ENCODE data around the gene ICE2.

The ICE2 gene

DNA sequence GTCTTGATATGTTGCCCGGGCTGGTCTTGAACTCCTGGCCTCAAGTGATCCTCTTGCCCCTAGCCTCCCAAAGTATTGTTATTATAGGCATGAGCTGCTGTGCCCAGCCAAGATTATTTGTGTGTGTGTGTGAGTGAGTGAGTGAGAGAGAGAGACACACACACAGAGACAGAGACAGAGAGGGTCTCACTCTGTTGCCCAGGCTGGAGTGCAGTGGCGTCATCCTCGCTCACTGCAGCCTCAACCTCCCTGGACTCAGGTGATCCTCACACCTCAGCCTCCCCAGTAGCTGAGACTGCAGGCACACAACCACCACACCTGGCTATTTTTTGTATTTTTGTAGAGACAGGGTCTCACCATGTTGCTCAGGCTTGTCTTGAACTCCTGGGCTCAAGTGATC lies 5.8 kb downstream of the ICE2 start:
- Histone ChIP-seq H3K27ac (ENCODE audit: low read depth, low read length) (no peak overlapping the region), H3K4me1 (ENCODE audit: control insufficient read depth, insufficient read depth, low read length, unreplicated experiment) (peaks cover 44% of the 10 kb centered on the region), H3K36me3 (ENCODE audit: insufficient read depth, low read length) (peaks cover 22% of the 10 kb centered on the region), H3K27me3 (ENCODE audit: insufficient read depth, low read length) (no peaks in the 10 kb centered on the region), H2AFZ (ENCODE audit: low read length, unreplicated experiment) (no peak overlapping the region), H3K79me2 (ENCODE audit: control insufficient read depth, insufficient read depth, low read length, unreplicated experiment) (peaks cover 50% of the 10 kb centered on the region), H3K4me3 (ENCODE audit: low read depth, low read length) (no peak overlapping the region)

DNA sequence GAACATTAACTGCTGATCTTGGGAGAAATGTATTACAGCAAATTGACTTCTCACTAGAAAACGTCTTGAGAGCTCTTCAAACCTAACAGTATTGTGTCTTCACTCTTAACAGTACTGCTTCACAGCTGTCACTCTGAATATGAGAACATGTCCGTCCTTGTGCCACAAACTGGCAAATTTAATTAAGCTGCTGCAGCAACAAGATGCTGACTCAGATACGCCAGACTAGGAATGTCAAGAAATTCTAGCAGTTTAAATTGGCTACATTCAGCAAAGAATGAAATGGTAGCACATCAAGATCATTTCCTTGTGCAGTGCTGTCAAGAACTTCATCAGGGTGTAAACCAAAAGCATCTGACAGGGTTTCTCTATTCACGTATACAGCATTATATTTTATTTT lies 7.6 kb downstream of the ICE2 start:
- Histone ChIP-seq H3K36me3 (ENCODE audit: insufficient read depth, low read length) (peaks cover 28% of the 10 kb centered on the region), H3K4me1 (ENCODE audit: control insufficient read depth, insufficient read depth, low read length, unreplicated experiment) (peaks cover 26% of the 10 kb centered on the region), H3K79me2 (ENCODE audit: control insufficient read depth, insufficient read depth, low read length, unreplicated experiment) (peaks cover 32% of the 10 kb centered on the region), H3K27ac (ENCODE audit: low read depth, low read length) (no peak overlapping the region), H3K27me3 (ENCODE audit: insufficient read depth, low read length) (no peaks in the 10 kb centered on the region), H2AFZ (ENCODE audit: low read length, unreplicated experiment) (no peak overlapping the region), H3K4me3 (ENCODE audit: low read depth, low read length) (no peak overlapping the region)

DNA sequence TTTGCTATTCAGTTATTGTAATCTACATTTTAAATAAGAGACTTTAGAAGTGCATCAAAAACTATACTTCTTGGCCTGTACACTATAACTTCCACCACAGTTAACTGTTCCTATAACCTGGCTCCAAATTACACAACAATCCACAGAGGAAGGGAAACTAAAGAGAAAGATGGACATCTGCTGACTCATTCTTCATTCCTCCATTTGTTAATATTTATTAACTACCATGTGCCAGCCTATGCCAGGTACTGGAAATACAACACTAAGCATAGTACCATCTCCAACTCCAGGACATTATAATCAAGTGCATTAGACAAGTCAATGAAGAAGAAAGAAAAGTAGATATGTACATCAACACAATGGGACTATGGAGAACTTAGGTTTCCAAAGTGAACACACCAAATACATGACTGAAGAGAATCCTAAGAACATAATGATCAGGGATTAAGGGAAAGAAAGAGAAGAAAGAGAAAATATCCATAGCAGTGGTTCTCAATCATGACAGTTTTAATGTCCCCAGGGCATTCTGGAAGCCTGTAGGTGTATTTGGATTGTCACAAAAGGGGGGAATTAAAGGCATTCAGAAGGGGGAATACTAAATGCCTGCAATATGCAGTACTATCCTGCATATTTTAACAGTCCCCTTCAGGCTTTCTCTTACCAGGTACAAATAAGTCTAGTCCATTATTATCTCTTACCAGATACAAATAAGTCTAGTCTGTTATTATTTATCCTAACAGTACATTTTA lies 8.9 kb downstream of the ICE2 start:
- peaks cover 26% of the 10 kb centered on the region for H3K79me2 ChIP-seq (ENCODE audit: control insufficient read depth, insufficient read depth, low read length, unreplicated experiment)

DNA sequence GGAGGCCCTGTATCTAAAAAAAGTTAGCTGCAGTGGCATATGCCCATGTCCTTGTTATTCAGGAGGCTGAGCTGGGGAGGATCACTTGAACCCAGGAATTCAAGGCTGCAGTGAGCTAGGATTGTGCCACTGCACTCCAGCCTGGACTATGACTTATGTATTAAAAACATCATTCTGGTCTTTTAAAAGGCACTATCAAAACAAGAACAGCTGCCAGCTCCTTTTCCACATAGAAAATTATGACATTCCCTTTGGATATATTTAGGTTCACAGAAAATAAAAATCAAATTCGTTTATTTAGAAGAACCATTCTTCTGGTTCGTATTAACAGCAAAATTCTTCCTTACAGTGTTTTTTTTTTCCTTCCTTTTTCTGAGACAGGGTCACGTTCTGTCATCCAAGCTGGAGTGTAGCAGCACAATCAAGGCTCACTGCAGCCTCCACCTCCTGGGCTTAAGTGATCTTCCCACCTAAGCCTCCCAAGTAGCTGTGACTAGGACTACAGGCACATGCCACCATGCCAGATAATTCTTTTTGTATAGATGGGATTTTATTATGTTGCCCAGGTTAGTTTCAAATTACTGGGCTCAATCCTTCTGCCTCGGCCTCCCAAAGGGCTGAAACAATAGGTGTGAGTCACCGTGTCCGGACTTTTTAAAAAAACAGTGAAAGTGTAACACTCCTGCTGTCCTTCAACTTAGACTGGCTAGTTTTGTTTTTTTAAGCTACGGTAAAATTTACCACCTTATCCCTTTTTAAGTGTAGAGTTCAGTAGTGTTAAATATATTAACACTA lies 13.9 kb downstream of the ICE2 start:
- Histone ChIP-seq H3K4me1 (ENCODE audit: control insufficient read depth, insufficient read depth, low read length, unreplicated experiment) (peaks cover 22% of the 10 kb centered on the region), H3K27me3 (ENCODE audit: insufficient read depth, low read length) (no peaks in the 10 kb centered on the region), H3K4me3 (ENCODE audit: low read depth, low read length) (no peak overlapping the region), H3K79me2 (ENCODE audit: control insufficient read depth, insufficient read depth, low read length, unreplicated experiment) (peaks cover 16% of the 10 kb centered on the region), H3K27ac (ENCODE audit: low read depth, low read length) (peak overlapping the region; percentile 32), H3K36me3 (ENCODE audit: insufficient read depth, low read length) (peaks cover 26% of the 10 kb centered on the region), H2AFZ (ENCODE audit: low read length, unreplicated experiment) (no peak overlapping the region)

More for the DNA sequence above, 8.9 kb downstream of the ICE2 start:
- peaks cover 29% of the 10 kb centered on the region for H3K4me1 ChIP-seq (ENCODE audit: control insufficient read depth, insufficient read depth, low read length, unreplicated experiment)
- H3K27ac ChIP-seq (ENCODE audit: low read depth, low read length): peak overlapping the region; percentile 81
- peak overlapping the region; percentile 27 for H2AFZ ChIP-seq (ENCODE audit: low read length, unreplicated experiment)
- H3K27me3 ChIP-seq (ENCODE audit: insufficient read depth, low read length): no peaks in the 10 kb centered on the region
- peaks cover 31% of the 10 kb centered on the region for H3K36me3 ChIP-seq (ENCODE audit: insufficient read depth, low read length)
- peak overlapping the region; percentile 7; the same call in 1 of the 2 replicates for H3K4me3 ChIP-seq (ENCODE audit: low read depth, low read length)

DNA sequence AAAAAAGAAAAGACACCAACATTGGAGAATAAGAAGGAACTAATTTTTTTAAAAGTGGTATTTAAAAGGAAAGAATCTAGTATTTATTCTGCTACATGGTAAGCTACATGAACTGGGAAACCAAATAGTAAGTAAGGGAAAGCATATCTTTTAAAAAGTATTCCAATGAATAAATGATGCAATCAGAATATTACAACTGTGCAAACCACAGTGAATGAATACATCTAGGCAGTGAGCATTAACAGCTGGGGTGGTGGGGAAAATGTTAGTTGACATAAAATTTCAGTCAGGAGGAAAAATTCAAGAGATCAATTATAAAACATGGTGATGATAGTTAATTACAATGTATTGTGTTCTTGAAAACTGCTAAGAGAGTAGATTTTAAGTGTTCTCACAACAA lies 16.9 kb downstream of the ICE2 start:
- H3K4me1 ChIP-seq (ENCODE audit: control insufficient read depth, insufficient read depth, low read length, unreplicated experiment): peaks cover 14% of the 10 kb centered on the region
- no peak overlapping the region for H2AFZ ChIP-seq (ENCODE audit: low read length, unreplicated experiment)
- peaks cover 12% of the 10 kb centered on the region for H3K36me3 ChIP-seq (ENCODE audit: insufficient read depth, low read length)
- H3K27ac ChIP-seq (ENCODE audit: low read depth, low read length): no peak overlapping the region
- no peak overlapping the region for H3K4me3 ChIP-seq (ENCODE audit: low read depth, low read length)
- H3K79me2 ChIP-seq (ENCODE audit: control insufficient read depth, insufficient read depth, low read length, unreplicated experiment): peaks cover 7% of the 10 kb centered on the region
- H3K27me3 ChIP-seq (ENCODE audit: insufficient read depth, low read length): no peaks in the 10 kb centered on the region

DNA sequence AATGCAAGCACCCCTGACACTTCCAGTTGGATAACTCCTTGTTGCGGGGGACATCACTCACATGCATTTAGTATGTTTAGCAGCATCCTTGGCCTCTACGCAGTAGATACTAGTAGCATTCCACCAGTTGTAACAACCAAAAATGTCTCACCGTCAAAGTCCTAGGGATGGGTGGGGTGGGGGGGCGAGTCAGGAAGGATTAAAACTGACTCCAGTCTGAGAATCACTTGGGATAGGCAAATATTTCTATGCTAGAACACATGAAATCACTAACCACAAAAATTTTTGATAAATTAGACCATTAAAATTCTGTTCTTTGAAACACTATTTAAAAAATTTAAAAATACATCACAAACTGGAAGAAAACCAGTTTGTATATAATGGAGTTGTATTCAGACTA lies 18.0 kb downstream of the ICE2 start:
- Histone ChIP-seq H3K36me3 (ENCODE audit: insufficient read depth, low read length) (peaks cover 5% of the 10 kb centered on the region), H3K27me3 (ENCODE audit: insufficient read depth, low read length) (no peaks in the 10 kb centered on the region), H3K4me3 (ENCODE audit: low read depth, low read length) (no peak overlapping the region), H3K79me2 (ENCODE audit: control insufficient read depth, insufficient read depth, low read length, unreplicated experiment) (peaks cover 7% of the 10 kb centered on the region), H3K27ac (ENCODE audit: low read depth, low read length) (no peak overlapping the region), H2AFZ (ENCODE audit: low read length, unreplicated experiment) (no peak overlapping the region), H3K4me1 (ENCODE audit: control insufficient read depth, insufficient read depth, low read length, unreplicated experiment) (peaks cover 12% of the 10 kb centered on the region)

DNA sequence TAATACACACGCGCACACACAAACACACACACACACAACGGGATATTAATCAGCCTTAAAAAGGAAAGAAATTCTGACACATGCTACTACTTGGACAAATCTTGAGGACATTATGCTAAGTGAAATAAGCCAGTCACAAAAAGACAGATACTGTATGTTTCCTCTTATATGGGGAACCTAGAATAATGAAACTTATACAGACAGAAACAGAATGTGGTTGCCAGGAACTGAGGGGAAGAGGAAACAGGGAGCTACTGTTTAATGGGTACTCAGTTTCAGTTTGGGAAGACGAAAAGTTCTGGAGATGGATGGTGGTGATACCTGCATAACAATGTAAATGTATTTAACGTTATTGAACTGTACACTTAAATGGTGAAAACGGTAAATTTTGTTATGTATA lies 20.2 kb downstream of the ICE2 start:
- Histone ChIP-seq H3K4me3 (ENCODE audit: low read depth, low read length) (no peak overlapping the region), H2AFZ (ENCODE audit: low read length, unreplicated experiment) (no peak overlapping the region), H3K36me3 (ENCODE audit: insufficient read depth, low read length) (peaks cover 3% of the 10 kb centered on the region; the same call in 1 of the 2 replicates), H3K27me3 (ENCODE audit: insufficient read depth, low read length) (no peaks in the 10 kb centered on the region), H3K27ac (ENCODE audit: low read depth, low read length) (no peak overlapping the region), H3K79me2 (ENCODE audit: control insufficient read depth, insufficient read depth, low read length, unreplicated experiment) (peaks cover 2% of the 10 kb centered on the region), H3K4me1 (ENCODE audit: control insufficient read depth, insufficient read depth, low read length, unreplicated experiment) (no peaks in the 10 kb centered on the region)

DNA sequence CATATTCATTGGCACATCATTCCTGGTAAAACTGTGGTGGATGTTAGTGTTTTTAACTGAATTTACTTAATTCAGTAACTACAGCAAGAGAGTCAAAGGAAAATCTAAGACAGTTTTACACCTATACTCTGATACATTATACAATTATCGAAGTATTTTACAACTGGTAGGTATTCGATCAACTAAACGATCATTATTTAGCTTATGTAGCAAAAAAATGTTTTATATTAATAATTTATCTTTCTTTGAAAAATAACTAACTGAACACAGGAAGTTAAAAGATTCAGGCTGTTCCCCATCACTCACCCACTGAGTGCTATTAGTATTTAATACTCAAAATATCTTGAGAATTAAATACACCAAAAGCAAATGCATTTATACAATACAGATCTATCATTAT lies 21.0 kb downstream of the ICE2 start:
- Histone ChIP-seq H3K79me2 (ENCODE audit: control insufficient read depth, insufficient read depth, low read length, unreplicated experiment) (peaks cover 2% of the 10 kb centered on the region), H3K27me3 (ENCODE audit: insufficient read depth, low read length) (no peaks in the 10 kb centered on the region), H3K4me1 (ENCODE audit: control insufficient read depth, insufficient read depth, low read length, unreplicated experiment) (no peaks in the 10 kb centered on the region), H3K4me3 (ENCODE audit: low read depth, low read length) (no peak overlapping the region), H3K36me3 (ENCODE audit: insufficient read depth, low read length) (peaks cover 3% of the 10 kb centered on the region; the same call in 1 of the 2 replicates), H3K27ac (ENCODE audit: low read depth, low read length) (no peak overlapping the region), H2AFZ (ENCODE audit: low read length, unreplicated experiment) (no peak overlapping the region)

DNA sequence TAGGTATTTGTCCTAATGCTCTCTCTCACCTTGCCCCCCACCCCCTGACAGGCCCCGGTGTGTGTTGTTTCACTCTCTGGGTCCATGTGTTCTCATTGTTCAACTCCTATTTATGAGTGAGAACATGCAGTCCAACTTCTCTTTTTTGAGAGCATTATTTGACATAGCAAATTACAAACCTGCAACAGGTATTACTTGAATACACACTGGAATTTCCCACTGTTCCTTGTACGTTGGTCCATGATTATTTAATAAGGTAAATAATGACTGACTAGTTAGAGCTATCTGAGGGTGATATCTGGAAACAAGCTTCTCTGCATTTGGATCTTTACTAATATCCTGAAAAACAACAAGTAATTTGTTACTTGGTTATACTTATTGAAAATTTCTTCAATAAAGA lies 24.1 kb downstream of the ICE2 start:
- Histone ChIP-seq H3K36me3 (ENCODE audit: insufficient read depth, low read length) (peaks cover 3% of the 10 kb centered on the region; the same call in 1 of the 2 replicates), H3K27ac (ENCODE audit: low read depth, low read length) (no peak overlapping the region), H3K79me2 (ENCODE audit: control insufficient read depth, insufficient read depth, low read length, unreplicated experiment) (no peaks in the 10 kb centered on the region), H3K27me3 (ENCODE audit: insufficient read depth, low read length) (no peaks in the 10 kb centered on the region), H2AFZ (ENCODE audit: low read length, unreplicated experiment) (no peak overlapping the region), H3K4me3 (ENCODE audit: low read depth, low read length) (no peak overlapping the region), H3K4me1 (ENCODE audit: control insufficient read depth, insufficient read depth, low read length, unreplicated experiment) (no peaks in the 10 kb centered on the region)

DNA sequence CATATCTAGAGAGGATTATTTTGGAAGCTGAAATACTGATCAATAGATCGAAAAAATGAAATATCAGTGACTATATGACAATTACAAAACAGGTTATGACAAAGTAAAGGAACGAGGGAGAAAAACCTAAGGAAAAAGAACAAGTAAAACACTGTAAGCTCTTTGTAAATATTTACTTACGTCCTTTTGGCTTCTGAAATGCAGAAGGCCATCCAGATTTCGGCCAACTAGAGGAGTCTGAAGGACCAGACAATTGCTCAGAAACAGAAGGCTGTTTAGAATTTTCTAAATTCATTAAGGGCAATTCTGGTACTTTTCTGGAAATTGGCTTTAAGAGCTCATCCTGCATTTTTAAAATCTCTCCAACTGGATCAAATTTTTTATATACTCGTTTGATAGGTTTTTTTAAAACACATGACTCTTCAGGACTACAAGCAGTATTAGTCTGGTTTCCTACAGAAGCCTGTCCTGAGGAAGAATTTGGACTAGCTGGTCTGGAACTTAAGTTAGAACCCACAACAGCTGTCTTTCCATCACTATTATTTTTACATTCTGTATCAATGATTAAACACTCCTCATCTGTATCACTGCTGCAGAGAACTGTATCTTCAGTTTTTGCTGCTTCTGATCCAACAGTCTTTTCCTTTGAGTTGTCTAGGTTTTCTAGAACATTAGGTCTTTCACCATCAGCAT lies 30.1 kb downstream of the ICE2 start:
- no peaks in the 10 kb centered on the region for H3K27me3 ChIP-seq (ENCODE audit: insufficient read depth, low read length)
- H3K4me1 ChIP-seq (ENCODE audit: control insufficient read depth, insufficient read depth, low read length, unreplicated experiment): peaks cover 10% of the 10 kb centered on the region
- no peak overlapping the region for H3K4me3 ChIP-seq (ENCODE audit: low read depth, low read length)
- H3K27ac ChIP-seq (ENCODE audit: low read depth, low read length): no peak overlapping the region
- H3K36me3 ChIP-seq (ENCODE audit: insufficient read depth, low read length): peaks cover 5% of the 10 kb centered on the region; the same call in 1 of the 2 replicates
- peaks cover 1% of the 10 kb centered on the region for H3K79me2 ChIP-seq (ENCODE audit: control insufficient read depth, insufficient read depth, low read length, unreplicated experiment)
- no peak overlapping the region for H2AFZ ChIP-seq (ENCODE audit: low read length, unreplicated experiment)

All from ACC112 (cell line).